A673 (cell line): ENCODE measurements around the gene ZBTB39. TPM values are rescaled to one million over a fixed set of nuclear protein-coding genes. Genes with fewer than 3 reads are reported as not detected.

ENCODE experiments used
- BruUV-seq: library from RNA; stranded (reverse); fragments of 400-500 nt; replicated peaks from 2 replicates; lab custom pipeline; 2021; lab: Mats Ljungman, UMichigan
- CTCF ChIA-PET: fragments of 300-600 bp; sonication (Branson Sonifier 250); formaldehyde crosslinking; loops from one replicate; lab custom pipeline; 2022; ENCODE audit warnings: antibody characterized with exemption; lab: Charles Lee
- POLR2A ChIA-PET: fragments of 300-600 bp; sonication (Branson Sonifier 250); formaldehyde crosslinking; loops from one replicate; lab custom pipeline; 2022; ENCODE audit warnings: antibody characterized with exemption; ENCODE audit not compliant: low non-redundant PET; lab: Charles Lee
- DNase-seq: peaks from one replicate; pipeline ENCODE4 v3.0.0-alpha.2; 2015; ENCODE audit warnings: low spot score
- H3K27ac ChIP-seq: fragments of 200-600 bp; sonication (generic); 2 replicates; pipeline ENCODE4 v1.5.1; 2016; ENCODE audit warnings: mixed run types, low read depth, mild to moderate bottlenecking, mixed read lengths, antibody characterized with exemption, low read length; ENCODE audit not compliant: poor library complexity, severe bottlenecking
- H3K27me3 ChIP-seq: fragments of 200-600 bp; sonication (generic); replicated peaks from 2 replicates; pipeline ENCODE4 v1.6.1; 2017; ENCODE audit warnings: mixed run types, low read depth, mild to moderate bottlenecking, mixed read lengths, antibody characterized with exemption, low read length; ENCODE audit not compliant: insufficient read depth, poor library complexity
- H3K36me3 ChIP-seq: fragments of 200-600 bp; sonication (generic); 2 replicates; pipeline ENCODE4 v1.6.1; 2016; ENCODE audit warnings: mixed run types, mild to moderate bottlenecking, mixed read lengths, antibody characterized with exemption, low read length; ENCODE audit not compliant: insufficient read depth, poor library complexity, severe bottlenecking
- H3K4me1 ChIP-seq: fragments of 200-600 bp; sonication (generic); 2 replicates; pipeline ENCODE4 v1.6.1; 2017; ENCODE audit warnings: mixed run types, mild to moderate bottlenecking, mixed read lengths, antibody characterized with exemption, low read length; ENCODE audit not compliant: insufficient read depth, poor library complexity, severe bottlenecking
- H3K4me3 ChIP-seq: fragments of 200-600 bp; sonication (generic); 2 replicates; pipeline ENCODE4 v1.5.1; 2016; ENCODE audit warnings: low read depth, mixed run types, mild to moderate bottlenecking, mixed read lengths, low read length; ENCODE audit not compliant: poor library complexity, severe bottlenecking
- H3K9me3 ChIP-seq: fragments of 200-600 bp; sonication (generic); 2 replicates; pipeline ENCODE4 v1.6.1; 2016; ENCODE audit warnings: mixed run types, low read depth, mild to moderate bottlenecking, mixed read lengths, antibody characterized with exemption, low read length; ENCODE audit not compliant: poor library complexity, severe bottlenecking
- CTCF ChIP-seq: fragments of 300-800, 200-600 bp; sonication (generic); conservative IDR thresholded peaks from 2 replicates; pipeline ENCODE4 v1.5.1; 2017; ENCODE audit warnings: low read depth, mild to moderate bottlenecking, antibody characterized with exemption, low read length, moderate library complexity, mixed read lengths
- EZH2 ChIP-seq: fragments of 200-600 bp; sonication (generic); IDR thresholded peaks from 2 replicates; pipeline ENCODE4 v1.6.1; 2017; ENCODE audit warnings: borderline replicate concordance, low read depth, mild to moderate bottlenecking, mixed read lengths, antibody characterized with exemption, low read length; ENCODE audit not compliant: poor library complexity, severe bottlenecking
- intact Hi-C: fragments of 100-400 bp; cut with micrococcal nuclease; formaldehyde crosslinking; loops from one replicate; pipeline ENCODE4 v1.10.0; 2022; ENCODE audit not compliant: unreplicated experiment
- total RNA-seq: library from RNA; stranded (reverse); gene quantifications from 2 replicates; pipeline ENCODE4 v1.2.3, GENCODE V29; 2021

Gene ZBTB39
- total RNA-seq, 1 experiment from 2014 or later, result 18.2 TPM

- no peaks in the 10 kb centered on the region for H3K36me3 ChIP-seq
- H3K27ac ChIP-seq, result no peak overlapping the region
- ChIA-PET POLR2A (no interaction called here), CTCF (no interaction called here)
- no peaks in the 10 kb centered on the region for H3K4me1 ChIP-seq
- no peaks in the 10 kb centered on the region for H3K9me3 ChIP-seq
- no peak overlapping the region for H3K4me3 ChIP-seq
- BruUV-seq, result no TSS peak
- intact Hi-C loops, result no loop called here
- DNase-seq, result no peak
- no peaks in the 10 kb centered on the region for H3K27me3 ChIP-seq
- TF ChIP-seq CTCF, result no peak
- no peak for TF ChIP-seq EZH2
Measured at GRCh38 chr12:57051011-57051410, 44.7 kb upstream of the ZBTB39 start.

GRCh38 chr12:57049890-57050289 is 43.5 kb upstream of the ZBTB39 start, which contains the start of gene MYO1A:
TSS of gene MYO1A (minus strand) at chr12:57050129. CDS start at chr12:57048323, 1,806 bp downstream.
- intact Hi-C loops, result no loop called here
- ChIA-PET POLR2A (no interaction called here), CTCF (no interaction called here)
- Histone ChIP-seq H3K27me3 (no peaks in the 10 kb centered on the region), H3K9me3 (no peaks in the 10 kb centered on the region), H3K4me1 (no peaks in the 10 kb centered on the region), H3K36me3 (no peaks in the 10 kb centered on the region), H3K4me3 (no peak within 1 kb of the TSS), H3K27ac (no peak within 1 kb of the TSS)
- no TSS peak for BruUV-seq
- DNase-seq, result no peak
- no peak for TF ChIP-seq EZH2
- no peak for TF ChIP-seq CTCF

GRCh38 chr12:57049119-57049446 is 42.7 kb upstream of the ZBTB39 start:
- Histone ChIP-seq H3K27me3 (no peaks in the 10 kb centered on the region), H3K36me3 (no peaks in the 10 kb centered on the region), H3K9me3 (no peaks in the 10 kb centered on the region), H3K27ac (no peak overlapping the region), H3K4me1 (no peaks in the 10 kb centered on the region), H3K4me3 (no peak overlapping the region)
- TF ChIP-seq CTCF (no peak), EZH2 (no peak)
- POLR2A ChIA-PET, result no interaction called here
- no TSS peak for BruUV-seq
- intact Hi-C loops, result no loop called here
- no peak for DNase-seq
- CTCF ChIA-PET, result no interaction called here
